T follicular helper cell (primary cell): ENCODE measurements around the gene OSBPL3.

Experiments used
- DNase-seq: peaks from one replicate; pipeline ENCODE4 v3.0.0-alpha.2; 2020; ENCODE audit warnings: low read depth

Gene OSBPL3

DNA sequence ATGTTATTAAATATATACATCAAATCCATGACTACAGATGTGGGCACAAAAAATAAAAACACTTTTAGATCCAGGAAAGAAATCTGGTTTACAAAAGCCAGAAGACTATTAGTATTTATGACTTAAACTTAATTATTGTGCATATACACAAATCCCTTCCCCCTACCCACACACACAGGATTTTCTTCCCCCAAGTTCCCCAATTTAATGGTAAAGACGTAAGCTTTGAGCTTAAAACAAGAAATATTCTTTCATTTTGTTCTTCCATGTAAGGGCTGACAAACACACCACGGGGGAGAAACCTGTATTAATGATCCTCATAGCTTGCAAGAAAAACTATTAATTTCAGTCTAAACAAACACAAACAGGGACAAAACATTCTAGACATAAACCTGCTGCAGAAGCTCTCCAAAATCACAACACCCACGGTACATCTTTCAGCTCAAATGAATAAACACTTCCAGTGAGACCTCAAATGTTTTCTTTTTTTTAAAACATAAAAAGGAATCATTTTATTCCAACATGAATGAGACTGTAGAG is 28.5 kb downstream of the OSBPL3 start:
- DNase-seq, result no peak

DNA sequence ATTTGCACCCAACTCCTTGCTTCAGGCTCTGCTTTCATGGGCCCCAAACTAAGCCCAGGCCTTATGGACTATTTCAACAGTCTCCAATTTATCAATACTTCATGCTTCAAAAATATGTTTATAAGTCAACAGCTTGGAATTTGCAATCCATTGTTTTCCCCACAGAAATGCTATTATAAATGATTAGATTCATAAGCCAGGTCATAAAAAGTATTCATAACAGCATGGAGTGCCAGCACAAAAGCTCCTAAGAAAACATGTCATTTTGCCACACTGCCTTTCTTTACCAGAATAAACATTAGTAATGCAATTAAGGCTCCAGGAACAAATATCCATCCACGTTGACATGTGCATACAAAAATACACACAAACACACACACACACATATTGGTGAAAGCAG is 30.1 kb downstream of the OSBPL3 start:
- DNase-seq, result no peak

DNA sequence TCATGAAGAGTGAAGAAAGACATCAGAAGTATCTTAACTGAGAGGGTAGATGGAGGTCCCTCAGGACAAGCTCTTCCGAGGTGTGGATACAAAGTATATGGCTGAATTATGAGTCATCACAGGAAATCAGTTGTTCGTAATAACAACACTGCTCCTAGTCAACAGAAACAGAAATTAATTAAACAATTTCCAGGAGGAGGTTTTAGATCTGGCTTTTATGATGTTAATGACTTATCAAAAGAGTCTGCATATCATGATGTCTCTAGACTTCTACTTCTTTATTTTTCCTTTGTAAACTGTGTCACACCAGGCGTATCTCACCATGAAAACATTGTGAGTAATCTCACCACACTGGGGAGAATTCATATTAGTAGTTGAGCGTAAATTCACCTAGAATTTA is 31.2 kb downstream of the OSBPL3 start:
- no peak for DNase-seq

DNA sequence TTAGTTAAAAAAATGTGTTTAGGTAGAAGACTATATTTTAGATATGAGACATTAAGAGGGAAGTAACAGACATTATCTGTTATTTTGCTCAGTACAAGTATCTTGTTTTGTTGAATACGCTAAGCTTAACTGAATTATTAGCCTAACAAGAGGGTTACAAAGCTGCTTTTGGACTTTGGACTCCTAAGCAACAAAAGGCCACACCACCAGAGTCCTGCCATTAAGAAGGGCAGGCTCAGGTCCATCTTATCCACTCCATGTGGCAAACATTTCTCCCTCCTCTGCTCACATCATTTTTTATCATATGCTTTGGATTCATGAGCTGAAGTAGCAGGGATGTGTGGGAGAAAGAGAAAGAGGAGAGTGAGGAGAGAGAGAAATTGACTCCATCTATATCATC is 33.5 kb downstream of the OSBPL3 start:
- DNase-seq, result no peak

DNA sequence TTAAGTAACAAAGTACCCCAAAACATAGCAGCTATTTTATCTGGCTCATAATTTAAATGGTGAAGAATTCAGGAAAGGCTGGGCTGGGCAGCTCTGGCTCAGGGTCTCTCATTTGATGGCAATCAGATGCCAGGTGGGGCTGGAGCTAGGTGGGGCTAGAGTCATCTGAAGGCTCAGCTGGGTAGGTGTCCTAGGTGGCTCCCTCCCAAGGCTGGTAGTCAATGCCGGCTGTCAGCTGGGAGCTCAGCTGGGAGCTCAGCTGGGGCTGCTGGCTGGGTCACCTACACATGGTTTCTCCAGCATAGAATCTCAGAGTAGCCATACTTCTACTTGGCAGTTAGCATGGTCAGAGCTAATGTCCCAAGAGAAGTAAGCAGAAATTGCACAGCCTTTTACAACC is 34.1 kb downstream of the OSBPL3 start:
- no peak for DNase-seq

DNA sequence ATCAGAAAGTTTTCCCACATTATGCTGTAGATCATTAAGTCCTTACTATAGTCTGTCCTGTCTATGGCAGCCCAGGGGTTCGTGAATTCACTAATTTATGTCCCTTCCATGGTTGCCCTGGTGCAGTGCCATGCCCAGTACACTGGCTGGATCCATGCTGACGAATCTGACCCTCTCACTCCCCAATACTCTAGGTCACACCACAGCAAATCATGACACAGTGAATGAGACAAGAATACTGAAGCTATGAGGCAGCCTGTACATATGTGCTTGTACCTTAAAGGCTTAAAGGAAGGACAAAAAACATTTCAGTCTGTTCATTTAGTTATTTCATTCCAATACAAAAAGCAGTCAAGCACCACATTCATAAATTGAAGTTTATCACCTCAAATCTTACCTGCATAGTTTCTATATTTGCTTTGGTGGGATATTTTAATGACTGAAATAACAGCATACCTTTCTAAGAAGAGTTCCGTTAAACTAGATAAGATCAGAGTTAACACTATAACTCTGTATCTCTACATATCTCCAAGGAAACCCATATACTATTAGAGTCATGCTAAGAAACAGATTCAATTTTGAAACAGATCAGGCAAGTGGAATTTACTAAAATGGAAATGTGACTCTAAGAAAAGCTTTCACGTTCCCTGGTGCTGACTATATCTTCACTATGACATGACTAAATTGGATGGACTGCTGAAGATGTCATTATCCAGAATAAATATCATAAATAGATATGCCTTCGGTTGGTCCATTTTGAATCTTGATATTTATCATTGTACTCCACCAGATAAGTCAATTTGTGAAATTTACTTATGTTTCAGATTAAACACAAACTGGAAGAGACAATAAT is 36.7 kb downstream of the OSBPL3 start:
- no peak for DNase-seq

DNA sequence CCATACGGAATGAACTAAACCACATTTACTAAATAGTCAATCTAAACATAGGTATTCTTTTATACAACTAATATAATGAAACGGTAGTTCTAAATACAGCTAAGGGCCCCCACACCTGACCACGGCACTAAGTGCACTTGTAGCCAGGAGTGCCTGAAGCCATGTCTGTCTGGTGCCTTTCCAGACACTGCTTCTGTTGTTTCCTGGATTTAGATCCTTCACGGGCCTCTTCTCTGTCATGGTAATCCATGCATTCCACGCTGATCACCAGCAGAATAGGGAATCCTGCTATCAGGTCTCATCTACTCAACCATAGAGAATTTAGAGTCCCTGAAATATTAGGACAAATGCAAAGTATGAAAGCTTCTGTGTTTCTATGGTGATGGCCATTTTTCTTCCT is 37.8 kb downstream of the OSBPL3 start:
- no peak for DNase-seq

DNA sequence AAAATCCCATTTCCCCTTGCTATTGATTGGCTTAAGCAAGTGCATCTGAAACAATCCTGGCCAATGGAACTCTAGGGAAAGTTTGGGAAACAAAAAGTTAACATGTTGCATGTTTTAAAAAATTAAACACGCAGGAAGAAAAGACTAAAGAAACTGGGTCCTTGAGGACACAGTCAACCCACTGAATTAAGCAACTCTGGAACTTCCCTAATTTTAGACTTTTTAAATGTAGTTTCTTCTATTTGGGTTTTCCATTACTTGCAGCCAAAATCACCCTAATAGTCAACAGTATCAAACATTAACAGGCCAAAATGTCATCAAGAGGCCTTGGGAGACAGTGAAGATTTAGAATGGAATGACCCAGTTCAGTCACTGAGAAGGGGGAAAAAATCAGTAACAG is 40.6 kb downstream of the OSBPL3 start:
- DNase-seq, result no peak

DNA sequence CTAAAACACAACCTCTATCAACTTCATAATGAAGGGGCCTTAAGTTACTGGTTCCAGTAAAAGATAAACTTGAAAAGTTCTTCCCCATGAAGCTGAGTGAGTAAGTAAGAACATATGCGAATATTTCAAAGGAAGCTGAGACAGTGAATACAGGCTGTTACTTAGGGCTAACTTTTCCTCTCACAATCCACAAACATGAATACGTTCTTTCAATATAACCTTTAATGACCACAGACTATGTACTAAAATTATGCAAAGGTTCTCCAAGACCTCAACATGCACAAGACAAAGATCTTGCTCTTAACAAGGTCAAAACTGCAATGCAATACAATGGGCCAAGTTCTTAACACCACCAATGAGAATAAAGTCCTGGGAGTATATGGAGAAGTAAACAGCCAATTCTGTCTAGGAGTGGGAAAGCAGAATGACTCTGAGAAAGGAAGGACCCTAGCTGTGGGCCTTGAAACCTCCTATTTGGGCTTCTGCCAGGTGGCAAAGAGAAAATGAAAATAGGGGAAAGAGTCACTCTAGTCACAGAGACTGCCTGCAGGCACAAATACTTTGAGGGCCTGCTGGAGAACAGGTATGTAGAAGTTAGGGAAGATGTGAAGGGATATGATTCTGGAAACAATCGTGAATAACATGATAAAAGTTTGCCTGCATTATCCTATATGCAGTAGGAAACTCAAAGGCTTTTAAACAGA is 43.7 kb downstream of the OSBPL3 start:
- DNase-seq, result no peak

DNA sequence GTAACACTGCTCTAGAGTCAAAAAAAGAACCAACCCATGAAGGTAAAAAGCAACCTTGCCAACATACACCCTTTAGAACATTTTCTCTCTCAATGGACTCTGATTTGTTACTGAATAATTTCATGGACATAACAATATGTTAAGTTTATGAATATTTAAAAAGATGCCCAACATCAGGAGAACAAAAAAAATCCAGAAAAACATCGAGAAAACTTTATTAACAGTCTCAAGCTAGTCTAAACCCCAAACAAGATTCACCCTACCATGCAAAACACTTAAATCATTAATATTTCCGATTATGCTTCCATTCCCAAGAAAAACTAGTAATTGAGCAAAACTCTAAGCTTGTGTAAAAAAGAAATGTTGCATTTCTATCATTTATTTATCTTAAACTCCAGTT is 46.7 kb downstream of the OSBPL3 start:
- DNase-seq, result no peak

DNA sequence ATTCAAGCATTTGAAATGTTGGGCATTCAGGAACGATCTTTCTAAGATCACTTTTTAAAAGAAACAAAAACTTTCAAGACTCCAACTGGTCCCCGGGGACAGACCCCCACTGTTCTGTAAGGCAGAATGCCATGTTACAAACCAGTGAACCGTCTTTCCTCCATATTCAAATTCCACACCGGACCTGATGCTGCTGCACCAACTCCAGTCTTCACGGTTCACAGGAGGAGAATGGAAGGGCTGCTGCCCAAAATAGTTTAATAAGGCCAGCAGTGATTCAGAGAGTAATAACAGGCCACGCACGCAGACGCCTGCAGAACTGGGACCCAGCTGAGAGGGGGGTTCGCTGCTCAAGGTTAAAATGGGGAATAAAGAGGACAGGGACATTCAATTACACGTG is 47.2 kb downstream of the OSBPL3 start:
- DNase-seq, result no peak

DNA sequence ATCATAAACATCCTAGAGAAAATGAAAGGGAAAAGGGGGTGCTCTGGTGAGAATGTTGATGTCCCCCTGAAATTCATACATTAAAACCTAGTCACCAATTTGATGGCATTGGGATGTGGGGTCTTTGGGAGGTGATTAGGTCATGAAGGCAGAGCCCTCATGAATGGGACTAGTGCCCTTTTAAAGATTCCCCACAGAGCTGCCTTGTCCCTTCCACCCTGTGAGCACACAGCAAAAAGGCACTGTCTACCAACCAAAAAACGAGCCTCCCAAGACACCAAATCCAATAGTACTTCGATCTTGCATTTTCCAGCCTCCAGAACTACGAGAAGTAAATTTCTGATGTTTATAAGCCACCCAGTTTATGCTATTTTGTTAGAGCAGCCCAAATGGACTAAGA is 47.6 kb downstream of the OSBPL3 start:
- DNase-seq, result no peak

DNA sequence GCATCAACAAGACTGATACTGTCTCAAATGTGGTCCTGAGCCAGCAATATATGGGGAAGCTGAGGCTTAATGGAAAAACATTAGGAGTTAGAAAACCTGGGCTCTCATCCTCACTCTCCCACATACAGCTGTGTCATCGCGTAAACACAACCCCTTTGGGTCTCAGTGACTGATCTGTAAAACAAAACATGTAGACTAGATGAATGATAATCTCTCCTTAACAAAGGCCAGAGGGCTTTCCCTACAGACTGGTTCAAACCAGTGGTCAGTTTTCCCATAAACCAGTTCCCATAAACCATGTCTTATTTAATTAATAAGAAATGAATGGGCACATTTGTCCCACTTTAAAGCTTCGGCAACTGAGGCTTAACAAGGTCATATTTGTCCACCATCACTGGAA is 48.1 kb downstream of the OSBPL3 start:
- no peak for DNase-seq

DNA sequence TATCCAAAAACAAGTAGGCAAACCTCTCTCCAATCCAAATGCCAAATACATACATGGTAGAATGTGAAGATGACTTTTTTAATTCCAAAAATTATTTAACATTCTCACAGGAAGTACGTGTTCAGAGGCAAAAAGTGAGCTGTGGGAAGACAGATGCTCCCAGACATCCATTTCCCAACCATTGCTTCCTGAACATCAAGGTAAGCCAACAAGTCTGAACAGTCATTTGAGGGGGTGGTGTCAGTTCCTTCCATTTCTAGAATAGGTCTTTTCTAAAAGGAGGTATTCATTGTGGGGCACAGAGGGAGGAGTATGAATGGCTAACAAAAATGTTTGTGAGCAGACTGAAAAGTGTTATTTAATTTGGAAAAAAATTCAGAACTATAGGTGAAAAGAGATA is 49.1 kb downstream of the OSBPL3 start:
- no peak for DNase-seq

DNA sequence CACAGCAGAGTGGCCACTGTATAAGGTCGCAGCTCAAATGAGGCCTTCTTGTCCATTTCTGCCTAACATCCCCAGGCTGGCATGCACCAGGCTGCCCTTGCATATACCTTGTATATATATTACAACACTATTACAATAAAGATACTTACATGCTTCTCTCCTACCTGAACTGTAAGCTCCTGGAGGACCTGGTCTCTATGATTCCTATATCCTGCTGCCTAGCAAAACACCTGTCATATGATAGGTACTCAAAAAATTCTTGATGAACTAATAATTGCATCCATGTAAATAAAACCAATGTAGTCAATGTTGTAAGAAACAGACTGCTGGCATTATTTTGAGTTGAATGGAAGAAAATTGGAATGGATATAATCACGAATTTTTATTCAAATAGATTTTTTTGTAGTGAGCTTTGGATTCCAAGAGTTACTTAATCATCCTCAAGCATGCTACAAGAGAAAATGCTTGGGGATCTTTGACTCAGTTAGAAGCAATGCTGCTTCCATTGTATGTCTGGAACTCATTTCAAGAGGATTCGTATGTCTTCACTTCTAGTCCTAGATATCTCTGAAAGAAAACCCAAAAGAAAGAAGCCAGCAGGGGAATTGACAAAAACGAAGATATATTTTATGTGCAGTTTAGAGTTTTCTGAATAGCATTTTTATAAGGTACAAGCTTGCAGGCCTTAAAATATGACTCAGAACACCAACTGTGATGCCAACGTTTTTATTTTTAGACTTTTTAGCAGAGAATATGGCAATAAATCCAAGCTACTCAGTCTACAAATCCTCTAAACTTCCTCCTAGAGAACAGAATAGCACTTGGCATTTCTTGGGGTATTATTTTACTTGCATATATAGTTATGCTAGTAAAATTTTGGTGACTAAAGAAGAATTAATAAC is 53.1 kb downstream of the OSBPL3 start:
- no peak for DNase-seq

DNA sequence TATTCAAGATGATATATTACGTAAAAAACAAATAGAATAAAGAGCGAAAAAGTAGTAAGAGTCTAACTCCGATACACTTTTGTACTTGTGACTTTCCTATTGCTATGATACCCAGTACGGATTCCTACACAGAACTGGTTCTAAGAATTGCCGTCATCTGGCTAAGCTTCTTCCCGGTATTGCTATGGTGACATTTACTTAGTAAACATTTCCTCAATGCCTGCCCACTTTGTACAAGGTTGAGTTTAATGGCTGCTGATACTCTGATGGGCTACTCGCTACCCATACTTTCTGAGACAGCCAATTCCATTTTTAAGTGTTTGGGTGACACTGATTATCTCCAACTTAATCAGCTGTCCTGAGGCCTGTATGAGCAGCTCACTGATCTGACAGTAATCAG is 55.6 kb downstream of the OSBPL3 start:
- no peak for DNase-seq

DNA sequence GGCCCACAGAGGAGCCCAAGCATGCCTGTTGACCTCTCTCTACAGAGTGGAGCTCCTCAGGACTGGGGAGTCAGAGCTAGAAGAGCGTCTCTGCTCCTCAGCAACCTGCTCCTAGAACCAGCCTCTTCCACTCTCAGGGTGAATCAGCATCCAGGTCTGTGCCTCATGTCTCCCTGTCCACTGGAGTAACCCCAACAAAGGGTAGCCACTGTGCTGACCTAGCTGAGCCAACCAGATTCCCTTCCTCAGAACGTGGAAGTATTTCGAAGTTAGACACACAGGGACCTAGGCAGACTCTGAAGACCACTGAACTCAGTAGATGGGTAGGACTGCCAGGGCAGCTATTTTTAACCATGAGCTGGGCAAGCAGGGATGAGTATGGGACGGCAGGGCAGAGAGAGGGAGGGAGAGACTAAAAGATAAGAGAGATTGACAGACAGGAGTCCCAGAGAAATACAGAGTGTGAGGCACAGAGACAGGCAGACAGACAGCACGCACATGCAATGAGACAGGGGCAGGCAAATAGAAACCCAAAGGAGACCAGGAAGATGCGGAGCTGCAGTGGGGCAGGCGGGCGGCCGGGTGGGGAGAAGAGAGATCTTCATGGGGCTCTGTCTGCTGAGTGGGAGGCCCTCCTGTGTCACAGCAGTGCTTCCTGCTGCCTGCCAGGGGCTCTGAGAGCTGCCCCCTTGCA is 56.7 kb downstream of the OSBPL3 start:
- DNase-seq, result no peak

DNA sequence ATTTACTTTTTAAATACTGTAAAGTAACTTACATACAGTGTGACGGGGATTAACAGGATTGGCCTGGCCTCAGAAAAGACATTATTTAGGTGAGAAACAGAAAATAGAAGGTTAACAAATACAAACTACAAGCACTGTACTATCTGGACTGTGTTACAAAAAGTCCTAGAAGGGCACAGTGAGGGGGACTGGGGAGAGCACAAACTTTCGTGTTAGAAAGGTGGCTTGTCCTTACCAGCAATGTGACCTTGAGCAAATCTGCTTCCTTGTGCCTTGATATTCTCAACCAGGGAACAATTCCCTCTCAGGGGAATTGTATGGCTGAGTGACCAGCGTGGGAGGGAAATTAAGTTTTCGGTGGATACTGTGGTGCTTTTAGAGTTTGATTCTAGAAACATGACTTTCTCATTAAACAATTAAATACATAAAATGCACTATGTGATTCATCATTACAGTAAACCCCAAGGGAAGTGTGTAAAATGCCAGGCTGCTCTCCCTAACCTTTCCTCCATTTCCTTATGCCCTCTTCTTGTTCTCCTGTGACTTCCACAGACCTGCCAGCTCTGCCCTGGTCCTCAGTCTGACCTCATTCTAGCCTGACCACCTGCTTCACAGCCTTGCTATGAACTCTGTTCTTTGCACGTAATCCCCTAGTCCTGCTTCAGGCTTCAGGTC is 57.7 kb downstream of the OSBPL3 start:
- DNase-seq, result no peak

DNA sequence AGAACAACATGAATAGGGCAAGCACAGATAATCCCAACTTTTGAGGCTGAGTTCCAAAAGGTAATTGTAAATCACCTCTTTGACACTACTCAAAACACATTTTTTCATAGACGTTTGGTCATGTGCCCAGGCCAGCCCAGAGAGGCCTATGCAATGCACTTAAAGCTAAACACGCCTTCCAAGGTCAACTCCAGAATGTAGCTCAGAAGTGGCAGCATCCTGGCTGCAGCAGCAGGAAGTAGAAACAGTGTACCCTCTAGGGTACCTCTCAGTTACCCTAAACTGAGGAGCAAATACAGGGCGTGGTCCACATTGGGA is 58.7 kb downstream of the OSBPL3 start:
- DNase-seq, result no peak

DNA sequence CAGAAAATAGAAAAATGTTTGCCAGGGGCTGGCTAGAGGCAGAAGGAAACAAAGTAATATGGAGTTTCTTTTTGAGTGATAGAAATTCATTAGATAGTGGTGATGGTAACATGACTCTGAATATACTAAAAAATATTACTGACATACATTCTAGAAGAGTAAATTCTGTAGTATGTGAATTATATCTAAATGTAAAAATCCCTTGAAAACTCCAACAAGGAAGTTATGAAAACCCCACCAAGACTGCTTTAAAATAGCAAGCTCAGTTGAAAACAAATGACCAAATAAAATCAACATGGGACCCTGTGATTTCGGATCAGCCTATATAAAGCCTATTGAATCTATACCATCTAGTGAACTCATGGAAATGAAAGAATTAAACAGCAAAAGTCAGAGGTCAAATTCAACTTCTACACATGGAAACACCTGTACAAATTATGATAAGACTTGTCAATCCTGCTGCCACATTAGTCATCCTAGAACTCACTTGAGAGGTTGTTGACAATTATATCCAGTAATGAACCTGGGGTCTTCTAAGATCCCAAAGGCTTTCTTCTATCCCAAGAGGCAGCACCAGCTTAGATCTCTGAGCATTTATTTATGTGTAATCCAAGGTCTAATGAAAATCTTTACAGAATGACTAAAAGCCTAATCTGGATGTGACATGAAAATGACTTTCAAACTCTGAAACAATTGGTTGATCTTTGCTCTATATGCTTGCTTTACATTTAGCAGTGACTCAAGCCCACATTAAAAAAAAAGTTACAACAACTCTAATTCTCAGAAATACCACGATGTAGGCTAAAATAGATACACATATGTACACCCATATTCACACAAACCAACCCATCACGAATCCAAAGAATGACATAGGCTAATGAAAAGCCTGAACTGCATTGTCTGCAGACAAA is 59.3 kb downstream of the OSBPL3 start:
- no peak for DNase-seq
